Measurements from ENCODE around the gene ARHGAP32.
"Not testable (repeated sequence)": the region's sequence is repeated elsewhere in the genome, so short reads cannot be mapped to it uniquely, and the experiment has no call there.

Gene ARHGAP32

GRCh38 chr11:129202646-129203045 lies 10.5 kb upstream of the ARHGAP32 start:
- no peak for DNase-seq (ENCODE audit: low read depth)

- no peak for DNase-seq (ENCODE audit: low read depth)
Observed at GRCh38 chr11:129195682-129196081, 3.6 kb upstream of the ARHGAP32 start.

- DNase-seq (ENCODE audit: low read depth), result no peak
Observed at GRCh38 chr11:129191649-129192048, 476 bp downstream of the ARHGAP32 start.

- no peak for DNase-seq (ENCODE audit: low read depth)
Observed at GRCh38 chr11:129190087-129190486, 2.0 kb downstream of the ARHGAP32 start.

- DNase-seq (ENCODE audit: low read depth), result no peak
Observed at GRCh38 chr11:129189646-129190045, 2.5 kb downstream of the ARHGAP32 start.

GRCh38 chr11:129185082-129185481 lies 7.0 kb downstream of the ARHGAP32 start:
- not testable (repeated sequence) for DNase-seq (ENCODE audit: low read depth)

GRCh38 chr11:129184581-129184980 lies 7.5 kb downstream of the ARHGAP32 start:
- DNase-seq (ENCODE audit: low read depth), result no peak

- DNase-seq (ENCODE audit: low read depth), result no peak
Observed at GRCh38 chr11:129167315-129167714, 24.8 kb downstream of the ARHGAP32 start.

GRCh38 chr11:129163714-129164164 lies 28.4 kb downstream of the ARHGAP32 start:
- no peak for DNase-seq (ENCODE audit: low read depth)

- not testable (repeated sequence) for DNase-seq (ENCODE audit: low read depth)
Observed at GRCh38 chr11:129157080-129157479, 35.0 kb downstream of the ARHGAP32 start.

GRCh38 chr11:129155745-129156144 lies 36.4 kb downstream of the ARHGAP32 start:
- no peak for DNase-seq (ENCODE audit: low read depth)

GRCh38 chr11:129148487-129148886 lies 43.6 kb downstream of the ARHGAP32 start:
- no peak for DNase-seq (ENCODE audit: low read depth)

- no peak for DNase-seq (ENCODE audit: low read depth)
Observed at GRCh38 chr11:129146191-129146590, 45.9 kb downstream of the ARHGAP32 start.

- no peak for DNase-seq (ENCODE audit: low read depth)
Observed at GRCh38 chr11:129145276-129145675, 46.8 kb downstream of the ARHGAP32 start.

GRCh38 chr11:129144256-129144655 lies 47.9 kb downstream of the ARHGAP32 start:
- DNase-seq (ENCODE audit: low read depth), result no peak

- no peak for DNase-seq (ENCODE audit: low read depth)
Observed at GRCh38 chr11:129143335-129143734, 48.8 kb downstream of the ARHGAP32 start.

- DNase-seq (ENCODE audit: low read depth), result no peak
Observed at GRCh38 chr11:129141748-129142523, 50.2 kb downstream of the ARHGAP32 start.

- no peak for DNase-seq (ENCODE audit: low read depth)
Observed at GRCh38 chr11:129131316-129131715, 60.8 kb downstream of the ARHGAP32 start.

- not testable (repeated sequence) for DNase-seq (ENCODE audit: low read depth)
Observed at GRCh38 chr11:129128881-129129620, 63.1 kb downstream of the ARHGAP32 start.

- DNase-seq (ENCODE audit: low read depth), result no peak
Observed at GRCh38 chr11:129119036-129119435, 73.1 kb downstream of the ARHGAP32 start.

- no peak for DNase-seq (ENCODE audit: low read depth)
Observed at GRCh38 chr11:129117595-129118350, 74.4 kb downstream of the ARHGAP32 start.

All from stimulated activated CD8-positive, alpha-beta memory T cell treated with anti-CD3 and anti-CD28 coated beads, Interleukin-15, amount 100 ng/mL, for 1 hour (primary cell).